GM12878 (cell line): ENCODE data around the gene NPBWR2. TPM values are rescaled to one million over a fixed set of nuclear protein-coding genes. Genes with fewer than 3 reads are reported as not detected.

Experiments used
- ATAC-seq: fragments of 200-7000 bp; cut with Tn5 transposase; 3 replicates; pipeline ENCODE4 v1.9.1; 2020; ENCODE audit warnings: mild to moderate bottlenecking, moderate library complexity
- BruUV-seq: library from RNA; stranded (reverse); fragments of 400-500 nt; replicated peaks from 2 replicates; lab custom pipeline; 2021; lab: Mats Ljungman, UMichigan
- CTCF ChIA-PET: fragments of 300-600 bp; sonication (Branson Sonifier 250); formaldehyde crosslinking; extraction: SDS; loops from one replicate; lab custom pipeline; 2021; ENCODE audit warnings: inconsistent platforms; lab: Yijun Ruan, JAX
- POLR2A ChIA-PET: fragments of 350-600 bp; formaldehyde crosslinking; extraction: SDS; loops from one replicate; lab custom pipeline; 2021; ENCODE audit warnings: inconsistent platforms; lab: Charles Lee
- RAD21 ChIA-PET: fragments of 300-600 bp; sonication (Branson Sonifier 250); formaldehyde crosslinking; loops from one replicate; lab custom pipeline; 2023; ENCODE audit warnings: antibody characterized with exemption; ENCODE audit not compliant: unreplicated experiment; lab: Charles Lee
- SMC1A ChIA-PET: fragments of 300-600 bp; sonication (Branson Sonifier 250); formaldehyde crosslinking; loops from one replicate; lab custom pipeline; 2023; ENCODE audit not compliant: unreplicated experiment, uncharacterized antibody; lab: Charles Lee
- DNase-seq: peaks from one replicate; pipeline ENCODE4 v3.0.0-alpha.2; 2011; ENCODE audit warnings: low read depth, low spot score
- FAIRE-seq: peaks from 3 replicates; lab custom pipeline; 2011; peaks lifted over from hg19 to GRCh38; lab: Jason Lieb, UNC
- H2AFZ ChIP-seq: 2 replicates; pipeline ENCODE4 v1.6.0; 2011; ENCODE audit warnings: low read depth, low read length, control low read depth; ENCODE audit not compliant: control insufficient read depth
- H3K27ac ChIP-seq: 2 replicates; pipeline ENCODE4 v1.5.1; 2011; ENCODE audit warnings: control low read depth; ENCODE audit not compliant: control insufficient read depth, insufficient read depth
- H3K27me3 ChIP-seq, 2 experiments: replicated peaks in 1 of 2; 2 replicates each; pipeline versions ENCODE4 v1.6.0 to v1.6.1; 2011; ENCODE audit warnings: low read length in 1 of 2; ENCODE audit not compliant: control insufficient read depth in 2 of 2, insufficient read depth in 2 of 2
- H3K36me3 ChIP-seq, 2 experiments: 2 replicates each; pipeline ENCODE4 v1.5.1; 2011; ENCODE audit warnings: low read length in 1 of 2; ENCODE audit not compliant: control insufficient read depth in 2 of 2, insufficient read depth in 2 of 2
- H3K4me1 ChIP-seq: 2 replicates; pipeline ENCODE4 v1.6.1; 2011; ENCODE audit warnings: mild to moderate bottlenecking, low read length, moderate library complexity, mixed read lengths; ENCODE audit not compliant: control insufficient read depth, insufficient read depth
- H3K4me2 ChIP-seq: 2 replicates; pipeline ENCODE4 v1.6.0; 2011; ENCODE audit warnings: control low read depth; ENCODE audit not compliant: control insufficient read depth, insufficient read depth
- H3K4me3 ChIP-seq: fragments of 200-600 bp; sonication (generic); 2 replicates; pipeline ENCODE4 v1.5.1; 2016
- H3K79me2 ChIP-seq: 2 replicates; pipeline ENCODE4 v1.6.0; 2011; ENCODE audit warnings: low read length; ENCODE audit not compliant: control insufficient read depth, insufficient read depth
- H3K9ac ChIP-seq: 2 replicates; pipeline ENCODE4 v1.8.0; 2011; ENCODE audit warnings: low read length, control low read depth, mixed read lengths; ENCODE audit not compliant: control insufficient read depth, insufficient read depth
- H3K9me3 ChIP-seq: replicated peaks from 3 replicates; pipeline ENCODE4 v1.5.1; 2011; ENCODE audit warnings: mild to moderate bottlenecking, low read length; ENCODE audit not compliant: control insufficient read depth, insufficient read depth
- H4K20me1 ChIP-seq: 2 replicates; pipeline ENCODE4 v1.6.0; 2011; ENCODE audit not compliant: control insufficient read depth, insufficient read depth
- ASH2L ChIP-seq: fragments of 300-600, 200-600 bp; sonication (generic); IDR thresholded peaks from 2 replicates; pipeline ENCODE4 v1.6.1; 2017; ENCODE audit warnings: low read depth, mild to moderate bottlenecking, borderline replicate concordance
- ATF7 ChIP-seq: fragments of 450-650 bp; IDR thresholded peaks from 2 replicates; pipeline ENCODE4 v1.6.1; 2016; ENCODE audit warnings: low read depth, mild to moderate bottlenecking
- CREM ChIP-seq: IDR thresholded peaks from 2 replicates; pipeline ENCODE4 v1.6.1; 2014; ENCODE audit warnings: antibody characterized with exemption, low read depth
- CTCF ChIP-seq, 3 experiments: IDR thresholded peaks in 2 of 3; conservative IDR thresholded peaks in 1 of 3; 2 replicates each; pipeline ENCODE4 v1.5.1; 2011; ENCODE audit warnings: low read depth in 3 of 3, low read length in 3 of 3, mild to moderate bottlenecking in 3 of 3, control low read depth in 2 of 3, moderate library complexity in 2 of 3, inconsistent platforms in 1 of 3, mixed read lengths in 1 of 3; ENCODE audit not compliant: control insufficient read depth in 2 of 3, insufficient read depth in 1 of 3; ENCODE audit errors: extremely low read depth in 1 of 3
- EED ChIP-seq: sonication (generic); IDR thresholded peaks from 2 replicates; pipeline ENCODE4 v1.6.1; 2016; ENCODE audit warnings: antibody characterized with exemption, low read depth
- FOS ChIP-seq: IDR thresholded peaks from 3 replicates; pipeline ENCODE4 v1.6.1; 2011; ENCODE audit warnings: borderline replicate concordance; ENCODE audit not compliant: insufficient read length; ENCODE audit errors: extremely low read depth
- FOXK2 ChIP-seq: fragments of 450-650 bp; IDR thresholded peaks from 2 replicates; pipeline ENCODE4 v1.6.1; 2017; ENCODE audit warnings: mild to moderate bottlenecking, moderate library complexity
- HDAC2 ChIP-seq: fragments of 200-600 bp; sonication (generic); IDR thresholded peaks from 2 replicates; pipeline ENCODE4 v1.6.1; 2017
- HDGF ChIP-seq: fragments of 450-650 bp; IDR thresholded peaks from 2 replicates; pipeline ENCODE4 v1.6.1; 2016; ENCODE audit warnings: antibody characterized with exemption
- JUNB ChIP-seq: IDR thresholded peaks from 2 replicates; pipeline ENCODE4 v1.6.1; 2016; ENCODE audit warnings: antibody characterized with exemption, mild to moderate bottlenecking
- LARP7 ChIP-seq: fragments of 450-650 bp; IDR thresholded peaks from 2 replicates; pipeline ENCODE4 v1.6.1; 2017; ENCODE audit warnings: mild to moderate bottlenecking
- NFIC ChIP-seq: IDR thresholded peaks from 2 replicates; pipeline ENCODE4 v1.6.1; 2012; ENCODE audit warnings: low read depth, mild to moderate bottlenecking, inconsistent platforms, low read length, moderate library complexity
- NFXL1 ChIP-seq: fragments of 450-650 bp; IDR thresholded peaks from 2 replicates; pipeline ENCODE4 v1.6.1; 2017; ENCODE audit warnings: antibody characterized with exemption, mild to moderate bottlenecking, borderline replicate concordance
- PAX5 ChIP-seq: IDR thresholded peaks from 2 replicates; pipeline ENCODE4 v1.6.1; 2011; ENCODE audit warnings: low read depth, low read length, borderline replicate concordance
- RBBP5 ChIP-seq: fragments of 200-600 bp; sonication (generic); conservative IDR thresholded peaks from 2 replicates; pipeline ENCODE4 v1.6.1; 2016
- RELA ChIP-seq: fragments of 450-650 bp; IDR thresholded peaks from 2 replicates; pipeline ENCODE4 v1.8.0; 2014; ENCODE audit warnings: borderline replicate concordance; ENCODE audit not compliant: partially characterized antibody
- RFX5 ChIP-seq: IDR thresholded peaks from 2 replicates; pipeline ENCODE4 v1.6.1; 2011; ENCODE audit warnings: low read depth, low read length, improper control_type of control experiment
- SMAD1 ChIP-seq: fragments of 450-650 bp; IDR thresholded peaks from 2 replicates; pipeline ENCODE4 v1.6.1; 2018; ENCODE audit warnings: mild to moderate bottlenecking, low read depth; ENCODE audit not compliant: partially characterized antibody
- SMARCA5 ChIP-seq: fragments of 450-650 bp; IDR thresholded peaks from 2 replicates; pipeline ENCODE4 v1.6.1; 2017; ENCODE audit warnings: mild to moderate bottlenecking
- SREBF1 ChIP-seq: IDR thresholded peaks from 2 replicates; pipeline ENCODE4 v1.6.1; 2012; ENCODE audit warnings: mild to moderate bottlenecking, low read length
- ZNF24 ChIP-seq: fragments of 450-650 bp; IDR thresholded peaks from 2 replicates; pipeline ENCODE4 v1.6.1; 2017; ENCODE audit warnings: antibody characterized with exemption, mild to moderate bottlenecking
- ZNF274 ChIP-seq: IDR thresholded peaks from one replicate; pipeline ENCODE4 v1.8.0; 2011; ENCODE audit not compliant: insufficient read length, insufficient read depth
- ZZZ3 ChIP-seq: IDR thresholded peaks from 2 replicates; pipeline ENCODE4 v1.6.1; 2011; ENCODE audit warnings: low read depth; ENCODE audit not compliant: control insufficient read depth, insufficient read length
- WGBS: methylation state at CpG from one replicate; pipeline ENCODE4 v1.1.6; 2016; ENCODE audit warnings: low lambda C conversion rate; ENCODE audit not compliant: insufficient replicate concordance, insufficient coverage; ENCODE audit errors: missing lambda C conversion rate; 5-methylcytosine and 5-hydroxymethylcytosine counted together
- in situ Hi-C: fragments of 300-500 bp; cut with MboI; formaldehyde crosslinking; loops from 9 replicates; pipeline ENCODE4 v1.14.3; 2018; ENCODE audit warnings: mixed read lengths
- intact Hi-C: fragments of 100-400 bp; cut with micrococcal nuclease; formaldehyde crosslinking; loops from one replicate; pipeline ENCODE4 v1.14.2; 2022; ENCODE audit not compliant: unreplicated experiment
- polyA plus RNA-seq, 11 experiments: library from polyadenylated mRNA; depleted of rRNA in 4 of 11; unstranded in 6 of 11; stranded (reverse) in 5 of 11; fragments of >200 nt; fragmentation: Nextera tagmentation in 4 of 11; fragmentation: Illumina TruSeq in 1 of 11; extraction: Ambion mirVana in 4 of 11; extraction: Trizol in 1 of 11; gene quantifications; 1 replicate in 1 of 11; 2 replicates in 10 of 11; pipeline versions ENCODE4 v1.2.1 to v1.2.3, GENCODE V29; 2011 to 2016; ENCODE audit warnings: inconsistent platforms in 2 of 11, missing spikeins in 2 of 11, low read depth in 1 of 11
- total RNA-seq, 4 experiments: library from RNA; depleted of rRNA in 3 of 4; stranded (reverse); fragments of >200 nt in 3 of 4; fragmentation: Illumina TruSeq in 1 of 4; extraction: Trizol in 1 of 4; gene quantifications; 2 replicates each; pipeline versions ENCODE4 v1.2.1 to v1.2.3, GENCODE V29; 2013 to 2021
- TF ChIP-seq, protein P1 (sequence below): fragments of 450-650 bp; IDR thresholded peaks from 2 replicates; pipeline ENCODE4 v1.6.1; 2014; ENCODE audit warnings: mild to moderate bottlenecking

The NPBWR2 gene
- total and polyA plus RNA-seq, 10 of the 15 experiments (the other 5 are each of a cell fraction or from before 2014, with no cell fraction given): not detected

- ChIA-PET POLR2A (interaction anchor here (0.8 to 2.0 kb wide), 4 partner anchors 9 to 78 kb away, joined by 5 to 12 read pairs (median 6); partner anchors contain the start of gene LKAAEAR1), SMC1A (interaction anchor here (0.8 to 3.3 kb wide), 14 partner anchors 8 to 582 kb away, joined by 3 to 13 read pairs (median 6); partner anchors contain the start of genes C20orf204, LKAAEAR1, OPRL1 and PTK6), RAD21 (interaction anchor here (0.6 to 3.0 kb wide), 10 partner anchors 11 to 1148 kb away, joined by 3 to 67 read pairs (median 4); partner anchors contain the start of genes LKAAEAR1, OPRL1, PRPF6 and RGS19), CTCF (interaction anchor here (0.6 to 4.0 kb wide), 23 partner anchors 8 to 471 kb away, joined by 3 to 65 read pairs (median 5); partner anchors contain the start of genes LKAAEAR1, NPBWR2, OPRL1 and PRPF6)
- no TSS peak for BruUV-seq
- ATAC-seq (peak; percentile 51), DNase-seq (no peak), FAIRE-seq (no peak)
- no peak overlapping the region for H3K4me3 ChIP-seq
- H2AFZ ChIP-seq: peak overlapping the region; percentile 86
- no peaks in the 10 kb centered on the region for H3K36me3 ChIP-seq
- H3K79me2 ChIP-seq: no peaks in the 10 kb centered on the region
- no peaks in the 10 kb centered on the region for H3K9me3 ChIP-seq
- peaks cover 5% of the 10 kb centered on the region for H3K4me1 ChIP-seq
- peak overlapping the region; percentile 56 for H3K4me2 ChIP-seq
- no peak overlapping the region for H3K9ac ChIP-seq
- intact Hi-C loops (loop anchor here (1.0 to 5.0 kb wide), 3 partner anchors 37 to 583 kb away; partner anchors contain the start of gene PTK6), in situ Hi-C loops (no loop called here)
- H3K27me3 ChIP-seq: no peaks in the 10 kb centered on the region; a peak in 1 of 4 replicates
- no peaks in the 10 kb centered on the region for H4K20me1 ChIP-seq
- 71% methylated on average over 11 of the region's 14 CpGs for WGBS
- no peak overlapping the region for H3K27ac ChIP-seq
- TF ChIP-seq CTCF (IDR thresholded peaks at IDR 0.05 in 2 of 3, conservative IDR thresholded peaks at IDR 0.05 in 1 of 3; ENCODE audit: control insufficient read depth in 2 of 3, extremely low read depth in 1 of 3, insufficient read depth in 1 of 3, low read depth in 3 of 3, low read length in 3 of 3) (no peak), HDGF (0 out of 2 replicates have a peak, but pooled peaks have one; percentile 44), ZNF274 (no peak), SREBF1 (no peak), ATF7 (no peak), SMARCA5 (peak; percentile 45; the same call in 1 of the 2 replicates), CREM (no peak), FOS (no peak), RFX5 (no peak), NFXL1 (0 out of 2 replicates have a peak, but pooled peaks have one; percentile 29), ASH2L (no peak), SMAD1 (no peak), LARP7 (0 out of 2 replicates have a peak, but pooled peaks have one; percentile 16), PAX5 (no peak), EED (0 out of 2 replicates have a peak, but pooled peaks have one; percentile 28), HDAC2 (no peak), ZZZ3 (peak; percentile 37), ZNF24 (no peak), RBBP5 (no peak), RELA (no peak), NFIC (no peak), FOXK2 (no peak), JUNB (no peak)
- TF ChIP-seq, protein P1, sequence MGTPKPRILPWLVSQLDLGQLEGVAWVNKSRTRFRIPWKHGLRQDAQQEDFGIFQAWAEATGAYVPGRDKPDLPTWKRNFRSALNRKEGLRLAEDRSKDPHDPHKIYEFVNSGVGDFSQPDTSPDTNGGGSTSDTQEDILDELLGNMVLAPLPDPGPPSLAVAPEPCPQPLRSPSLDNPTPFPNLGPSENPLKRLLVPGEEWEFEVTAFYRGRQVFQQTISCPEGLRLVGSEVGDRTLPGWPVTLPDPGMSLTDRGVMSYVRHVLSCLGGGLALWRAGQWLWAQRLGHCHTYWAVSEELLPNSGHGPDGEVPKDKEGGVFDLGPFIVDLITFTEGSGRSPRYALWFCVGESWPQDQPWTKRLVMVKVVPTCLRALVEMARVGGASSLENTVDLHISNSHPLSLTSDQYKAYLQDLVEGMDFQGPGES: no peak
Observed at GRCh38 chr20:64119681-64120341, 12.4 kb upstream of the NPBWR2 start.
